H1 (cell line): ENCODE data around the gene DNM2. TPM values are rescaled to one million over a fixed set of nuclear protein-coding genes. Genes with fewer than 3 reads are reported as not detected.
A peak's percentile ranks its signal among the peaks of the same experiment; 100 is the strongest.

Experiments used
- CTCF ChIA-PET: fragments of 300-600 bp; sonication (Branson Sonifier 250); formaldehyde crosslinking; loops from one replicate; lab custom pipeline; 2021; ENCODE audit not compliant: partially characterized antibody; lab: Charles Lee
- POLR2A ChIA-PET: fragments of 300-600 bp; sonication (Branson Sonifier 250); formaldehyde crosslinking; loops from one replicate; lab custom pipeline; 2021; ENCODE audit warnings: inconsistent platforms; ENCODE audit not compliant: partially characterized antibody; lab: Charles Lee
- DNase-seq, 2 experiments: peaks; one replicate each; pipeline versions ENCODE4 v3.0.0 to v3.0.0-alpha.2; 2010 to 2022; ENCODE audit warnings: low spot score in 2 of 2, low read depth in 1 of 2, mixed read lengths in 1 of 2
- FAIRE-seq: peaks from 2 replicates; lab custom pipeline; 2011; peaks lifted over from hg19 to GRCh38; lab: Jason Lieb, UNC
- H2AFZ ChIP-seq: 2 replicates; pipeline ENCODE4 v1.8.1; 2012; ENCODE audit warnings: low read length, inconsistent platforms
- H2AK5ac ChIP-seq: 2 replicates; pipeline ENCODE4 v1.6.1; 2013; ENCODE audit warnings: low read depth, low read length
- H2BK120ac ChIP-seq: replicated peaks from 2 replicates; pipeline ENCODE3; 2013; ENCODE audit warnings: low read depth, low read length, inconsistent platforms
- H2BK12ac ChIP-seq: 2 replicates; pipeline ENCODE4 v1.6.1; 2013; ENCODE audit warnings: low read depth, low read length
- H2BK15ac ChIP-seq: 2 replicates; pipeline ENCODE4 v1.6.1; 2013; ENCODE audit warnings: low read length
- H2BK20ac ChIP-seq: 2 replicates; pipeline ENCODE4 v1.6.1; 2013; ENCODE audit warnings: low read length
- H2BK5ac ChIP-seq: 2 replicates; pipeline ENCODE4 v1.6.1; 2013; ENCODE audit warnings: low read depth, low read length
- H3K14ac ChIP-seq: 2 replicates; pipeline ENCODE4 v1.6.1; 2013; ENCODE audit warnings: inconsistent platforms; ENCODE audit not compliant: insufficient read length
- H3K18ac ChIP-seq: 2 replicates; pipeline ENCODE4 v1.6.1; 2013; ENCODE audit warnings: low read length; ENCODE audit errors: extremely low read depth
- H3K23ac ChIP-seq: 2 replicates; pipeline ENCODE4 v1.6.1; 2013; ENCODE audit warnings: inconsistent platforms; ENCODE audit not compliant: insufficient read length
- H3K23me2 ChIP-seq: 2 replicates; pipeline ENCODE4 v1.6.1; 2013; ENCODE audit warnings: low read depth, low read length
- H3K27ac ChIP-seq: 2 replicates; pipeline ENCODE4 v1.6.1; 2011; ENCODE audit warnings: low read depth, low read length, inconsistent platforms
- H3K27me3 ChIP-seq, 4 experiments: replicated peaks in 1 of 4; 1 replicate in 1 of 4; 2 replicates in 3 of 4; pipeline versions ENCODE4 v1.6.1 to v1.8.1; 2011 to 2013; ENCODE audit warnings: low read length in 3 of 4, mild to moderate bottlenecking in 3 of 4, inconsistent platforms in 2 of 4, mixed read lengths in 2 of 4, moderate library complexity in 1 of 4; ENCODE audit not compliant: control insufficient read depth in 3 of 4, insufficient read depth in 3 of 4; ENCODE audit errors: extremely low read depth in 1 of 4
- H3K36me3 ChIP-seq, 4 experiments: 2 replicates each; pipeline versions ENCODE4 v1.6.1 to v1.8.1; 2011 to 2013; ENCODE audit warnings: mild to moderate bottlenecking in 4 of 4, low read length in 3 of 4, moderate library complexity in 2 of 4, control low read depth in 1 of 4, inconsistent platforms in 1 of 4; ENCODE audit not compliant: insufficient read depth in 4 of 4, control insufficient read depth in 2 of 4
- H3K4ac ChIP-seq: replicated peaks from 2 replicates; pipeline ENCODE3; 2013; ENCODE audit warnings: low read length, low read depth, mixed read lengths, inconsistent platforms; ENCODE audit not compliant: insufficient read length
- H3K4me1 ChIP-seq, 4 experiments: replicated peaks in 1 of 4; 1 replicate in 1 of 4; 2 replicates in 3 of 4; pipeline versions ENCODE4 v1.6.1 to v1.8.1; 2011 to 2013; ENCODE audit warnings: low read length in 3 of 4, inconsistent platforms in 2 of 4, mixed read lengths in 1 of 4; ENCODE audit not compliant: insufficient read depth in 4 of 4, control insufficient read depth in 3 of 4
- H3K4me2 ChIP-seq, 2 experiments: 2 replicates each; pipeline versions ENCODE4 v1.6.1 to v1.8.1; 2011 to 2013; ENCODE audit warnings: low read depth in 2 of 2, low read length in 2 of 2, control low read depth in 1 of 2, inconsistent platforms in 1 of 2, mild to moderate bottlenecking in 1 of 2; ENCODE audit not compliant: insufficient read depth in 1 of 2
- H3K4me3 ChIP-seq, 4 experiments: fragments of 200-600, 300-600 bp in 1 of 4; sonication (generic), shearing (Covaris generic), sonication (Bioruptor Twin) in 1 of 4; 2 replicates each; pipeline versions ENCODE4 v1.5.1 to v1.8.1; 2011 to 2016; ENCODE audit warnings: low read length in 4 of 4, low read depth in 3 of 4, control low read depth in 2 of 4, inconsistent platforms in 2 of 4, mild to moderate bottlenecking in 2 of 4, mixed read lengths in 1 of 4, moderate library complexity in 1 of 4; ENCODE audit not compliant: insufficient read depth in 2 of 4; ENCODE audit errors: extremely low read depth in 1 of 4
- H3K56ac ChIP-seq: replicated peaks from 2 replicates; pipeline ENCODE3; 2013; ENCODE audit warnings: low read depth, mild to moderate bottlenecking, mixed read lengths, low read length, inconsistent platforms; ENCODE audit not compliant: insufficient read length
- H3K79me1 ChIP-seq: 2 replicates; pipeline ENCODE4 v1.6.1; 2013; ENCODE audit warnings: low read depth, low read length, control low read depth
- H3K79me2 ChIP-seq, 2 experiments: 2 replicates each; pipeline versions ENCODE4 v1.6.1 to v1.8.1; 2012 to 2013; ENCODE audit warnings: low read length in 2 of 2, mild to moderate bottlenecking in 2 of 2, inconsistent platforms in 1 of 2; ENCODE audit not compliant: insufficient read depth in 2 of 2, control insufficient read depth in 1 of 2
- H3K9ac ChIP-seq, 4 experiments: replicated peaks in 1 of 4; 1 replicate in 1 of 4; 2 replicates in 3 of 4; pipeline versions ENCODE4 v1.6.1 to v1.8.1; 2011 to 2013; ENCODE audit warnings: low read depth in 3 of 4, low read length in 3 of 4, control low read depth in 2 of 4, mild to moderate bottlenecking in 2 of 4, moderate library complexity in 2 of 4, inconsistent platforms in 1 of 4; ENCODE audit errors: extremely low read depth in 1 of 4
- H3K9me3 ChIP-seq, 2 experiments: 2 replicates each; pipeline versions ENCODE4 v1.6.1 to v1.8.1; 2012 to 2013; ENCODE audit warnings: mild to moderate bottlenecking in 2 of 2, moderate library complexity in 2 of 2, control low read depth in 1 of 2, inconsistent platforms in 1 of 2, low read depth in 1 of 2, low read length in 1 of 2, mixed read lengths in 1 of 2; ENCODE audit not compliant: insufficient read depth in 2 of 2
- H4K20me1 ChIP-seq, 2 experiments: replicated peaks in 1 of 2; 2 replicates each; pipeline versions ENCODE3 to v1.8.1; 2011 to 2013; ENCODE audit warnings: inconsistent platforms in 2 of 2, low read length in 2 of 2, mild to moderate bottlenecking in 1 of 2; ENCODE audit not compliant: insufficient read depth in 2 of 2, control insufficient read depth in 1 of 2
- H4K5ac ChIP-seq: 2 replicates; pipeline ENCODE4 v1.6.1; 2013; ENCODE audit warnings: low read length, low read depth, mixed read lengths, inconsistent platforms; ENCODE audit not compliant: insufficient read length
- H4K8ac ChIP-seq: 2 replicates; pipeline ENCODE4 v1.8.0; 2013; ENCODE audit warnings: mild to moderate bottlenecking, moderate library complexity, low read length, inconsistent platforms; ENCODE audit not compliant: insufficient read depth; ENCODE audit errors: extremely low read depth
- H4K91ac ChIP-seq: replicated peaks from 2 replicates; pipeline ENCODE3; 2013; ENCODE audit warnings: low read length, mixed read lengths, inconsistent platforms; ENCODE audit not compliant: insufficient read length
- RAD21 ChIP-seq, 2 experiments: IDR thresholded peaks in 1 of 2; conservative IDR thresholded peaks in 1 of 2; 2 replicates each; pipeline ENCODE4 v1.6.1; 2011; ENCODE audit warnings: low read depth in 2 of 2, low read length in 2 of 2, improper control_type of control experiment in 1 of 2, inconsistent platforms in 1 of 2, mild to moderate bottlenecking in 1 of 2, moderate library complexity in 1 of 2
- SP1 ChIP-seq: IDR thresholded peaks from 2 replicates; pipeline ENCODE4 v1.6.1; 2011; ENCODE audit warnings: low read depth, low read length
- TEAD4 ChIP-seq: IDR thresholded peaks from 2 replicates; pipeline ENCODE4 v1.6.1; 2012; ENCODE audit warnings: low read depth, low read length, inconsistent platforms, mixed read lengths
- WGBS, 2 experiments: shearing (Covaris generic) in 1 of 2; methylation state at CpG; one replicate each; pipeline versions ENCODE4 v1.1.6 to v1.1.7; 2013 to 2015; ENCODE audit warnings: low lambda C conversion rate in 2 of 2, mixed read lengths in 2 of 2, inconsistent platforms in 1 of 2, low coverage in 1 of 2, missing lambda C conversion rate in 1 of 2; ENCODE audit not compliant: insufficient replicate concordance in 2 of 2, insufficient coverage in 1 of 2, insufficient read length in 1 of 2; ENCODE audit errors: extremely low coverage in 1 of 2, missing lambda C conversion rate in 1 of 2; 5-methylcytosine and 5-hydroxymethylcytosine counted together
- polyA plus RNA-seq, 7 experiments: library from polyadenylated mRNA; depleted of rRNA in 3 of 7; stranded (reverse) in 5 of 7; unstranded in 2 of 7; fragments of >200 nt in 5 of 7; fragments of 200-250 nt in 2 of 7; gene quantifications; 1 replicate in 5 of 7; 2 replicates in 1 of 7; 4 replicates in 1 of 7; pipeline versions ENCODE4 v1.2.1 to v1.2.3, GENCODE V29; 2011 to 2013; ENCODE audit warnings: missing spikeins in 2 of 7, mixed read lengths in 2 of 7
- total RNA-seq: library from RNA; stranded (reverse); fragmentation: NEBNext Ultra II Directional; extraction: Animal tissue kit (Norgen Biotek cat#: 25700); gene quantifications from 2 replicates; pipeline ENCODE4 v1.2.1, GENCODE V29; 2021
- TF ChIP-seq, protein P1 (sequence below), 3 experiments: IDR thresholded peaks; 1 replicate in 2 of 3; 2 replicates in 1 of 3; pipeline versions ENCODE4 v1.5.1 to v1.6.1; 2011; ENCODE audit warnings: low read length in 3 of 3, mild to moderate bottlenecking in 3 of 3, inconsistent platforms in 2 of 3, low read depth in 1 of 3, moderate library complexity in 1 of 3; ENCODE audit not compliant: insufficient read depth in 1 of 3; ENCODE audit errors: control extremely low read depth in 1 of 3

DNM2 gene
- total and polyA plus RNA-seq, 2 of the 8 experiments (the other 6 are each of a cell fraction or from before 2014, with no cell fraction given) = 61.9 to 120 TPM

DNA sequence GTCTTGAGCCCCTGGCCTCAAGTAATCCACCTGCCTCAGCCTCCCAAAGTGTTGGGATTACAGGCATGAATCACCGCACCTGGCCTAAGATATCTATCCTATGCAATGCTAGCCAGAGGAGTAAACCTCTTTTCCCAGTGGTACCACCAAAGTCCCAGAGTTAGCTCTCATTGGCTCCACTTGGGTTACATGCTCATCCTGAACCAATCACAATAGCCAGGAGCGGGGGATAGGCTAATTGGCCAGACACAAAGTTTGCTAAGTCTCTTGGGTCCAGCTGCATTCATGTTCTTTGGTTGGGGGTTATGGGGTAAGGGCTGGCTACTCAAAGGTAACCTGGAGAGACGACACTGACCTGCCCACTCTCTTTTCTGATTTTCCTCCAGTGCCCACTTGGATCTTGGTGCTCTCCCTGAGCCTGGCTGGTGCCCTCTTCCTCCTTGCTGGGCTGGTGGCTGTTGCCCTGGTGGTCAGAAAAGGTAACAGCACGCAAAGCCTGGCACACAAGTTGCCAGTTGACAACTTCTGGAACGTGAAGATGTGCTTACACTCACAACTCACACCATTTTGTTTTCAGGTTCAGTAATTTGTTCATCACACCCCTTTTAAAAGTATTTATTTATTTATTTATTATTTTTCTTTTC lies 138.1 kb downstream of the DNM2 start:
- H3K9me3 ChIP-seq = no peaks in the 10 kb centered on the region
- no peak overlapping the region for H3K27ac ChIP-seq
- peak overlapping the region; percentile 66; the same call in 1 of the 2 replicates for H2AFZ ChIP-seq
- no peaks in the 10 kb centered on the region for H3K4me1 ChIP-seq
- no peaks in the 10 kb centered on the region for H3K79me2 ChIP-seq
- no peak overlapping the region for H2AK5ac ChIP-seq
- H3K23ac ChIP-seq = no peak overlapping the region
- no peak overlapping the region for H4K5ac ChIP-seq
- H2BK15ac ChIP-seq = no peak overlapping the region
- H3K14ac ChIP-seq = no peak overlapping the region
- DNase-seq = peak in 1 of 2 experiments; percentile 70
- no peak overlapping the region for H4K91ac ChIP-seq
- H2BK20ac ChIP-seq = no peak overlapping the region
- H3K79me1 ChIP-seq = no peaks in the 10 kb centered on the region
- no peak overlapping the region for H3K56ac ChIP-seq
- H3K9ac ChIP-seq = no peak overlapping the region
- ChIA-PET POLR2A (interaction anchor here (1.2 to 3.2 kb wide), 2 partner anchors 10 to 21 kb away, joined by 3 to 22 read pairs; partner anchors contain the start of gene TMED1), CTCF (interaction anchor here (0.6 to 21.2 kb wide), 19 partner anchors 10 to 747 kb away, joined by 3 to 249 read pairs (median 4); partner anchors contain the start of gene TMED1)
- H3K4me3 ChIP-seq = no peak overlapping the region
- H3K23me2 ChIP-seq = no peaks in the 10 kb centered on the region
- no peak overlapping the region for H3K4me2 ChIP-seq
- no peak overlapping the region for H3K18ac ChIP-seq
- FAIRE-seq = no peak
- no peaks in the 10 kb centered on the region for H3K27me3 ChIP-seq
- no peak overlapping the region; the same call in 1 of the 2 replicates for H4K8ac ChIP-seq
- no peak overlapping the region for H2BK5ac ChIP-seq
- H4K20me1 ChIP-seq = no peaks in the 10 kb centered on the region
- no peak overlapping the region for H2BK120ac ChIP-seq
- TF ChIP-seq RAD21 (IDR thresholded peaks at IDR 0.05 in 1 of 2, conservative IDR thresholded peaks at IDR 0.05 in 1 of 2; ENCODE audit: low read depth in 2 of 2, low read length in 2 of 2) (peak; percentile 16 to 44; a peak in 3 of 4 replicates), TEAD4 (no peak), SP1 (0 out of 2 replicates have a peak, but pooled peaks have one; percentile 28)
- TF ChIP-seq, protein P1, sequence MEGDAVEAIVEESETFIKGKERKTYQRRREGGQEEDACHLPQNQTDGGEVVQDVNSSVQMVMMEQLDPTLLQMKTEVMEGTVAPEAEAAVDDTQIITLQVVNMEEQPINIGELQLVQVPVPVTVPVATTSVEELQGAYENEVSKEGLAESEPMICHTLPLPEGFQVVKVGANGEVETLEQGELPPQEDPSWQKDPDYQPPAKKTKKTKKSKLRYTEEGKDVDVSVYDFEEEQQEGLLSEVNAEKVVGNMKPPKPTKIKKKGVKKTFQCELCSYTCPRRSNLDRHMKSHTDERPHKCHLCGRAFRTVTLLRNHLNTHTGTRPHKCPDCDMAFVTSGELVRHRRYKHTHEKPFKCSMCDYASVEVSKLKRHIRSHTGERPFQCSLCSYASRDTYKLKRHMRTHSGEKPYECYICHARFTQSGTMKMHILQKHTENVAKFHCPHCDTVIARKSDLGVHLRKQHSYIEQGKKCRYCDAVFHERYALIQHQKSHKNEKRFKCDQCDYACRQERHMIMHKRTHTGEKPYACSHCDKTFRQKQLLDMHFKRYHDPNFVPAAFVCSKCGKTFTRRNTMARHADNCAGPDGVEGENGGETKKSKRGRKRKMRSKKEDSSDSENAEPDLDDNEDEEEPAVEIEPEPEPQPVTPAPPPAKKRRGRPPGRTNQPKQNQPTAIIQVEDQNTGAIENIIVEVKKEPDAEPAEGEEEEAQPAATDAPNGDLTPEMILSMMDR (IDR thresholded peaks at IDR 0.05; ENCODE audit: control extremely low read depth in 1 of 3, insufficient read depth in 1 of 3, low read depth in 1 of 3, low read length in 3 of 3) = peak; percentile 73 to 85 (median 83)
- no peak overlapping the region for H3K4ac ChIP-seq
- WGBS, 2 experiments = 64% methylated on average over 5 of the region's 5 CpGs; no CpG with 5 or more reads in 1 of the 2 experiments
- no peaks in the 10 kb centered on the region for H3K36me3 ChIP-seq
- H2BK12ac ChIP-seq = no peak overlapping the region
